ENCODE results near the gene PRCC.

DNA sequence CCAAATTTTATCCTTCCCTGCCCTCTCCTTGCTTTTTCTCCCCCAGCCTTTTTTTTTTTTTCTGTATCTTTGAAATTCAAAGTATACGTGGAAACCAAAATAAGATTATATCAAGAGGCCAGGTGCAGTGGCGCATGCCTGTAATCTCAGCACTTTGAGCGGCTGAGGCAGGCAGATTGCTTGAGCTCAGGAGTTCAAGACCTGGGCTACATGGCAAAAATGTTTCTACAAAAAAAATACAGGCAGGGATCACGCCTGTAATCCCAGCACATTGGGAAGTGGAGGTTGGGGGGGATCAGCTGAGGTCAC lies 6.6 kb upstream of the PRCC start:
- no peak for TF ChIP-seq CTCF (IDR thresholded peaks at IDR 0.05)
- TF ChIP-seq POLR2A (IDR thresholded peaks at IDR 0.05), result no peak
